EL (cell line): ENCODE measurements around the gene SLC19A1.
"Not testable (repeated sequence)": the region's sequence is repeated elsewhere in the genome, so short reads cannot be mapped to it uniquely, and the experiment has no call there.

ENCODE experiments used
- DNase-seq: peaks from one replicate; pipeline ENCODE4 v3.0.0-alpha.2; 2016

The SLC19A1 gene

GRCh38 chr21:45531393-45532215, 10.6 kb downstream of the SLC19A1 start:
- no peak for DNase-seq

- DNase-seq: not testable (repeated sequence)
These were observed 11.2 kb downstream of the SLC19A1 start for GRCh38 chr21:45531114-45531392.

GRCh38 chr21:45530423-45531113, 11.7 kb downstream of the SLC19A1 start:
- DNase-seq: no peak

- no peak for DNase-seq
These were observed 12.3 kb downstream of the SLC19A1 start for GRCh38 chr21:45529785-45530422.

DNA sequence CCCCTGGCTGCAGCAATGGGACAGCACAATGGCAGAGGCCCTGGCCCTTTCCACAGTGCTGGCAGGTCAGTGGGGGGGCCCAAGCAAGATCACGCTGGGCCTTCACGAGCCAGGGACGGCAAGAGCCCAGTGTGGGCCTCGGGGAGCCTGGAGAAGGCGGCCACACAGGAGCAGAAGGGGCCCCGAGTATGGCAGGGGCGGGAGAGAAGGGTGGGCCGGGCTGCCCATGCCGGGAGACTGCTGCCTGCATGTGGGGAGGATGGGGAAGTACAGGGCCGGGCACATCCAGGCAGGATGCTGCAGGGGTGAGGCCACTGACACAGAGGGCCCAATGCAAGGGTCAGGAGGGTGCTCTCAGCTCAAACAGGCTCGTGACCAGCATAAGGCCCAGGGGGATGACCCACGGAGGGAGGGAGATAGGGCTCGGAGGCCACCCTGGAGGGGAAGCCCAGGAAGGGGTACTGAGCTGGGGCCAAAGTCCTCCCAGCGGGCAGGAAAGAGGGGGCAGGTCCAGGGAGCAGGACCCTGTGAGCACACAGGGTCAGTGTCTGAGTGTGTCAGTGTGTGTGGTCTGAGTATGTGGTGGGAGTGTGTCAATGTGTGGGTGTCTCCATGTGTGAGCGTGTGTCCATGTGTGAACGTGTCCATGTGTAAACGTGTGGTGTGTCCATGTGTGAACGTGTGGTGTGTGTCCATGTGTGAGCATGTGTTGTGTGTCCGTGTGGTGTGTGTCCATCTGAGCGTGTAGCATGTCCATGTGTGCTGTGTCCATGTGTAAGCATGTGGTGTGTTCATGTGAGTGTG, 13.1 kb downstream of the SLC19A1 start:
- DNase-seq: no peak

DNA sequence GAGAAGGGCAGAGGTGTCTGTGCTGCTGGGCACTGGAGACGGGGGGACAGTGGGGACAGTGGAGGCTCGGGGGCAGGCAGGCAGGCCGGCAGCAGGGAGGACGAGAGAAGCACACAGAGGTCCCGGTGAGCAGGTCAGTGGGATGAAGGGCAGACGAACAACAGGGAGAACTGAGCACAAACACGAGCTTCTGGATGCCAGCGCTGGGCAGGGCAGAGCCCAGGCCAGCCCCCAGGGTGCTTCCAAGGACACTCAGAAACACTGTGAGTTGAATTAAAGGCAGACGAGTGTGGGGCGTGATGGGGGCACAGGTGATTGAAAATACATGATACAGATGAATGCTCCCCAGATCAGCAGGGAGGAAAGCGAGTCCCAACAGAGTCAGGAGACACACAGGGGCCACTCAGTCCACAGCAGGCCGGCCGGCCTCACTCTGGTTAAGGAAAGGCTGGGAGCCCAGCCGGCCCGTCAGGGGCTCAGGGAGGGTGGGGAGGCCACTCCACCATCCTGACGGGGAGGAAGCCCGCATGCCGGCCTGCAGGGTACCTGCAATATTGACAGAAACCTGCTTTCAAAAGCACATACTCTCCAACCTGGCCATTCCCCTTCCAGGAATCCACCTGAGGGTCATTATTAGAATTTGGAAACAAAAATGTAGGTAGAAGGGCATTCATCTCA, 14.1 kb downstream of the SLC19A1 start:
- DNase-seq: no peak

GRCh38 chr21:45527151-45527999, 14.9 kb downstream of the SLC19A1 start:
- DNase-seq: not testable (repeated sequence)

DNA sequence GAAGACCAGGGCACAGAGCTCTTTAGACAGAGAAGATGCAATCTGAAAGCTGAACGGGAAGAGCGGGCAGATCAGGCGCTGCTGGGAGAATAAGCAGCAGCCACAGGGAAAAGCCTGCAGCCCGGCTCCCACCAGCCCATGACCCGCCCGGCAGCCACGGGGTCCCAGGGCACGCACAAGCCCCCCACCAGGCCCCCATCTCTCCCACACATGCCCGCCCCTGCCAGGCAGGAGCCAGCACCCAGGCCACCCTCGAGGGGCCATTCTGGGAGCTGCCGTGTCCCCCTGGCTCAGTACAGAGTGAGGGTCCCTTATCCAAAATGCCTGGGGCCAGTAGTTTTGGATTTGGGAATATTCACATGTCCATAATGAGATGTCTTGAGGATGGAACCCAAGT, 16.3 kb downstream of the SLC19A1 start:
- DNase-seq: no peak

DNA sequence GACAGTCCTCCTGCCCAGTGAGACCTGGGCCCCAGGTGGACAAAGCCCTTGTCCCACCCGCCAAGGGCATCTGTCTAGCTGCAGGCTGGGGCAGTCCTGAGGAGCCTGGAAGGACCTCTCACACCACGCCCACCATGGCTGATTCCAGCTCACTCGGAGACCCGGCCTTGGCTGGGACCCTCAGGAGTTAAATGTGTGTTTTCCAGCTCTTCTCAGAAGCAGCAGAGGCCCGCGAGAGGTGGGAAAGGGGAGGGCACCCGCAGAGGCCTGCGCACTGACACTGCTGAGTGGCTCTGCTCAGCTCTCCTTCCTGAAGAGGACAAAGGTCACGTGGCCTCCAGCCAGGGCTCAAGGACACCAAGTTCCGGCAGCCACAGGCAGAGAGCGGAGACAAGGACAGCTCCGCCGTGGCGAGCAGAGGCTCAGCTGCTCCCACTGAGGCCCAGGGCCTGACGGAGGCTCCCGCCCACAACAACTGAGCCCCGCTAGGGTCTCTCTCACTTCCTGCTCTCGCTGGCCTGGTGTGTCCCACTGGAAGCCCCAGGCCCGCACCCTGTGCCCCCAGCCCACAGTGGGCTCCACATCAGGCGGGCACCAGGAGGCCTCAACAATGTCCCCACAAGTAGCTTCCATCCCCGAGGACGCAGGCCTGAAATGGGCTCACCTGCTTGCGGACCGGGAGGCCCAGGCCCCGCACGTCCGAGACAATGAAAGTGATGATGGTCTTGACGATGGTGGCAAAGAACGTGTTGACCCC, 16.9 kb downstream of the SLC19A1 start:
- DNase-seq: no peak

- DNase-seq: no peak
These were observed 17.5 kb downstream of the SLC19A1 start for GRCh38 chr21:45524756-45525152.

- no peak for DNase-seq
These were observed 18.7 kb downstream of the SLC19A1 start for GRCh38 chr21:45523411-45524101.

- no peak for DNase-seq
These were observed 19.3 kb downstream of the SLC19A1 start for GRCh38 chr21:45522986-45523385.

DNA sequence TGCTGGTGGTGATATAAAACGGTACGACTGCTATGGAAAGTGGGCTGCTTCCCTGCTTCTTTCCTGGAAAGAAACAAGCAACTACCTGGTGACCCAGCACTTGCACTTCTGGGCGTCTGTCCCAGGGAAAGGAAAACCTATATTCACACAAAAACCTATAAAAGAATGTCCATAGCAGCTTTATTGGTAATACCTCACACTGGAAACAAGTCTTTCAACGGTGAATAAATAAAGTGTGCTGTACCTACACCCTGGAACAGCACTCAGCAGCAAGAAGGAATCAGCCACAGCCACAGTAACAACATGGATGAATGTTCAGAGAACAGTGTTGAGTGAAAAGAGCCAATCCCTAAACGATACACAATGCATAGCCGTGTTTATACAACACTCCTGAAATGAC, 19.9 kb downstream of the SLC19A1 start:
- no peak for DNase-seq

DNA sequence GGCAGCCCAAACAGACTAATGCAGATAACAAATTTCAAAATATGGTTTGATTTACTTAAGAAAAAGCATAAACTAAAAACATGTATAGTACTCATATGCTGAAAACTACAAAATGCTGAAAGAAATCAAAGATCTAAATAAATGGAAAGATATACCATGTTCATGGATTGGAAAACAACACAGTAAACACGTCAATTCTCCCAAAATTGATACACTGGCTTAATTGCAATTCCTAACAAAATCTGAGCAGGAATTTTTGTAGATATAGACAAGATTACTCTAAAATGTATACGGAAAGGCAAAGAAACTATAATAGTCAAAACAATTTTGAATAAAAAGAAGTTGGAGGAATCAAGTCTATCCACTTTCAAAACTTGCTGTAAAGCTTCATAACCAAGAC, 21.0 kb downstream of the SLC19A1 start:
- DNase-seq: no peak

DNA sequence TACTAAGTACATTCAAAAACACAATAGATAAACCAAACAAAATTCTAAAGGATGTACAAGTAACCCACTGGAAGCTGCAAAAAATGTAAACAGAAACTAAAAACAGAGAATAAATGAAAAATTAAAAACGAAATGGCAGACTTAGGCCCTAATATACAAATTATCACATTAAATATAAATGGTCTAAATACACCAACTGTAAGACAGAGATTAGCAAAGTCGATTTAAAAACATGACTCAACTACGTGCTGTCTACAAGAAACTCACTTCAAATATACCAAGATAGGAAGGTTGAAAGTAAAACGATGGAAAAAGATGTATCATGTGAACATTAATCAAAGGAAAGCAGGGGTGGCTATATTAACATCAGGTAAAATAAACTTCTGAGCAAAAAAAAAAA, 23.1 kb downstream of the SLC19A1 start:
- no peak for DNase-seq

DNA sequence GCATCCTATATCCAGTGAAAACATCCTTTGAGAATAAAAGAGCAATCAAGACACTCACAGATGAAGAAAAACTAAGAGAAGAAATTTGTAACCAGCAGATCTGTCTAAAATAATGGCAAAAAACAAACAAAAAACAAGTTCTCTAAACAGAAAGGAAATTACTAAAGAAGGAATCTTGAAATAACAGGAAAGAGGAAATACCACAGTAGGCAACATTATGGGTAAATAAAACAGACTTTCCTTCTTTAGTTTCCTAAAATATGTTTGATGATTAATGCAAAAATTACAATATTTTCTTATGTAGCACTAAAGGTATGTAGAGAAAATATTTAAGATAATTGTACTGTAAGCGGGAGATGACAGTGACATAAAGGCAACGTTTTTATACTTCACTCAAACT, 23.5 kb downstream of the SLC19A1 start:
- DNase-seq: no peak

DNA sequence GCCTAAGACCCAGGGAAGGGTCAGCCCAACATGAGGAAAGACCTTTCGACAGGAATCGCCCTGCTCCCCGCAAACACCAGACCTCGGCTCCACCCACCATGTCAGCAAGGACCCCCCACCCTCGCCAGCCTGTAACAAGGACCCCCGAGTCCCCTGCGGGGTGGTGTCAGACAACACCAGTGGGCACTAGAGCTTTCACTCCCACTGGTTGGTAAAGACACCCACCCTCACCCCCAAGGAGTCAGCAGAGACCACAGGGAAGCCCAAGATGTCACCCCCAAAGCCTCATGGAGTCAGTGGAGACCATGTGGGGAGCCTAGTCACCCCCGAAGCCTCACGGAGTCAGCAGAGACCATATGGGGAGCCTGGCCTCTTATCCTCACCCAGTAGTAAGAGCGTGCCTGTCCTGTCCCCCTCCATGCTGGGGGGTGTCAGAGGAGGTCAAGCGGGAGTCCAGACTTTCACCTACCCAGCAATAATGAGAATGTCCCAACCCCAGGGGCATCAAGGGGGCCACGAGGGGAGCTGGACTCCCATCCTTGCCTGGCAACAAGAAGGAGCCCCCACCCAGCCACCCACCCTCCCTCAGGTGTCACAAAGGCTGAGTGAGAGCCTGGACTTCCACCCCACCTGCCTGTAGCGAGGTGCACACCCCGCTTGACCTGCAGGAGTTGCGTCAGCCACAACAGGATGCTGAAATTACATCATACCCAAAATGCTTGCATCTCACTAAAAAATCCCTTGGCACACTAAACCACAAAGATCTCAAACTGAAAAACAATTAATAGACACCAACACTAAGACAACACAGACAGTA, 24.8 kb downstream of the SLC19A1 start:
- no peak for DNase-seq

- DNase-seq: no peak
These were observed 25.5 kb downstream of the SLC19A1 start for GRCh38 chr21:45516671-45517151.

- DNase-seq: no peak
These were observed 26.1 kb downstream of the SLC19A1 start for GRCh38 chr21:45516071-45516670.
